WTC11 (cell line): ENCODE measurements around the gene ETNK1. TPM values are rescaled to one million over a fixed set of nuclear protein-coding genes. Genes with fewer than 3 reads are reported as not detected.

Experiments used
- ATAC-seq: fragments of 200-7000 bp; cut with Tn5 transposase; 2 replicates; pipeline ENCODE4 v1.10.0; 2021; ENCODE audit warnings: mild to moderate bottlenecking, moderate library complexity
- CTCF ChIA-PET: fragments of 300-600 bp; sonication (Branson Sonifier 250); formaldehyde crosslinking; loops from one replicate; lab custom pipeline; 2021; ENCODE audit warnings: antibody characterized with exemption; lab: Charles Lee
- POLR2A ChIA-PET: fragments of 350-600 bp; sonication (Branson Sonifier 250); formaldehyde crosslinking; loops from one replicate; lab custom pipeline; 2021; ENCODE audit warnings: antibody characterized with exemption; lab: Charles Lee
- DNase-seq: peaks from one replicate; pipeline ENCODE4 v3.0.0; 2021; ENCODE audit warnings: low spot score
- H3K27ac Mint-ChIP-seq: 2 replicates; pipeline ENCODE4 v1.8.0; 2021; ENCODE audit warnings: mixed read lengths
- H3K27me3 Mint-ChIP-seq: 2 replicates; pipeline ENCODE4 v1.8.0; 2021; ENCODE audit warnings: low read depth, mild to moderate bottlenecking, moderate library complexity, mixed read lengths
- H3K36me3 Mint-ChIP-seq: 2 replicates; pipeline ENCODE4 v1.8.0; 2021; ENCODE audit warnings: mixed read lengths
- H3K4me1 Mint-ChIP-seq: 2 replicates; pipeline ENCODE4 v1.8.0; 2022; ENCODE audit warnings: mixed read lengths
- H3K4me3 Mint-ChIP-seq: 2 replicates; pipeline ENCODE4 v1.8.0; 2021; ENCODE audit warnings: mild to moderate bottlenecking, moderate library complexity, mixed read lengths
- H3K9me3 Mint-ChIP-seq: 2 replicates; pipeline ENCODE4 v1.8.0; 2021; ENCODE audit warnings: mixed read lengths
- EMX1 ChIP-seq: fragments of 250-450 bp; sonication (Bioruptor Pico); IDR thresholded peaks from 2 replicates; pipeline ENCODE4 v1.8.0; 2021; ENCODE audit warnings: mild to moderate bottlenecking
- FOXP1 ChIP-seq: sonication (generic); formaldehyde crosslinking; IDR thresholded peaks from 2 replicates; pipeline ENCODE4 v1.8.0; 2022; ENCODE audit warnings: missing genetic modification reagents, mild to moderate bottlenecking, moderate library complexity, borderline replicate concordance
- GABPB1 ChIP-seq: sonication (generic); formaldehyde crosslinking; IDR thresholded peaks from 2 replicates; pipeline ENCODE4 v1.8.1; 2023; ENCODE audit warnings: mild to moderate bottlenecking, missing genetic modification reagents
- IRF1 ChIP-seq: sonication (generic); formaldehyde crosslinking; IDR thresholded peaks from 2 replicates; pipeline ENCODE4 v1.8.0; 2023; ENCODE audit warnings: missing genetic modification reagents
- IRF2 ChIP-seq: sonication (generic); formaldehyde crosslinking; IDR thresholded peaks from 2 replicates; pipeline ENCODE4 v1.8.0; 2022; ENCODE audit warnings: low read depth, missing genetic modification reagents, borderline replicate concordance
- MYBL2 ChIP-seq: sonication (generic); formaldehyde crosslinking; IDR thresholded peaks from 2 replicates; pipeline ENCODE4 v1.8.1; 2023; ENCODE audit warnings: mild to moderate bottlenecking, moderate library complexity, missing genetic modification reagents
- TCF7 ChIP-seq: sonication (generic); formaldehyde crosslinking; IDR thresholded peaks from 2 replicates; pipeline ENCODE4 v1.8.0; 2022; ENCODE audit warnings: mild to moderate bottlenecking, low read depth, missing genetic modification reagents, moderate library complexity
- ZNF263 ChIP-seq: sonication (generic); formaldehyde crosslinking; IDR thresholded peaks from 2 replicates; pipeline ENCODE4 v1.8.1; 2022; ENCODE audit warnings: low read depth, mild to moderate bottlenecking, moderate library complexity, missing genetic modification reagents
- ZNF317 ChIP-seq: sonication (generic); formaldehyde crosslinking; IDR thresholded peaks from 2 replicates; pipeline ENCODE4 v1.8.1; 2023; ENCODE audit warnings: low read depth, mild to moderate bottlenecking, moderate library complexity, missing genetic modification reagents, borderline replicate concordance
- total RNA-seq: library from RNA; stranded (reverse); gene quantifications from 3 replicates; pipeline ENCODE4 v1.2.3, GENCODE V29; 2021
- TF ChIP-seq, protein P1 (sequence below): sonication (generic); formaldehyde crosslinking; IDR thresholded peaks from 2 replicates; pipeline ENCODE4 v1.8.0; 2023; ENCODE audit warnings: mild to moderate bottlenecking, missing genetic modification reagents
- TF ChIP-seq, protein P2 (sequence below): sonication (generic); formaldehyde crosslinking; IDR thresholded peaks from 2 replicates; pipeline ENCODE4 v1.8.0; 2023; ENCODE audit warnings: missing genetic modification reagents, mild to moderate bottlenecking, borderline replicate concordance
- TF ChIP-seq, protein P3 (sequence below): sonication (generic); formaldehyde crosslinking; IDR thresholded peaks from 2 replicates; pipeline ENCODE4 v1.8.0; 2022; ENCODE audit warnings: mild to moderate bottlenecking, missing genetic modification reagents
- TF ChIP-seq, protein P4 (sequence below): fragments of 250-450 bp; sonication (Bioruptor Pico); IDR thresholded peaks from 2 replicates; pipeline ENCODE4 v1.8.0; 2021; ENCODE audit warnings: mild to moderate bottlenecking

ETNK1 gene
- total RNA-seq, 1 experiment from 2014 or later = 81.3 TPM

GRCh38 chr12:22653791-22654190, 28.8 kb downstream of the ETNK1 start:
- TF ChIP-seq ZNF317 (no peak), MYBL2 (CRISPR knock-in tag) (no peak), ZNF263 (CRISPR knock-in tag) (no peak), EMX1 (CRISPR knock-in tag) (no peak)
- TF ChIP-seq, protein P1, sequence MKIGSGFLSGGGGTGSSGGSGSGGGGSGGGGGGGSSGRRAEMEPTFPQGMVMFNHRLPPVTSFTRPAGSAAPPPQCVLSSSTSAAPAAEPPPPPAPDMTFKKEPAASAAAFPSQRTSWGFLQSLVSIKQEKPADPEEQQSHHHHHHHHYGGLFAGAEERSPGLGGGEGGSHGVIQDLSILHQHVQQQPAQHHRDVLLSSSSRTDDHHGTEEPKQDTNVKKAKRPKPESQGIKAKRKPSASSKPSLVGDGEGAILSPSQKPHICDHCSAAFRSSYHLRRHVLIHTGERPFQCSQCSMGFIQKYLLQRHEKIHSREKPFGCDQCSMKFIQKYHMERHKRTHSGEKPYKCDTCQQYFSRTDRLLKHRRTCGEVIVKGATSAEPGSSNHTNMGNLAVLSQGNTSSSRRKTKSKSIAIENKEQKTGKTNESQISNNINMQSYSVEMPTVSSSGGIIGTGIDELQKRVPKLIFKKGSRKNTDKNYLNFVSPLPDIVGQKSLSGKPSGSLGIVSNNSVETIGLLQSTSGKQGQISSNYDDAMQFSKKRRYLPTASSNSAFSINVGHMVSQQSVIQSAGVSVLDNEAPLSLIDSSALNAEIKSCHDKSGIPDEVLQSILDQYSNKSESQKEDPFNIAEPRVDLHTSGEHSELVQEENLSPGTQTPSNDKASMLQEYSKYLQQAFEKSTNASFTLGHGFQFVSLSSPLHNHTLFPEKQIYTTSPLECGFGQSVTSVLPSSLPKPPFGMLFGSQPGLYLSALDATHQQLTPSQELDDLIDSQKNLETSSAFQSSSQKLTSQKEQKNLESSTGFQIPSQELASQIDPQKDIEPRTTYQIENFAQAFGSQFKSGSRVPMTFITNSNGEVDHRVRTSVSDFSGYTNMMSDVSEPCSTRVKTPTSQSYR (CRISPR knock-in tag) = no peak
- TF ChIP-seq, protein P2, sequence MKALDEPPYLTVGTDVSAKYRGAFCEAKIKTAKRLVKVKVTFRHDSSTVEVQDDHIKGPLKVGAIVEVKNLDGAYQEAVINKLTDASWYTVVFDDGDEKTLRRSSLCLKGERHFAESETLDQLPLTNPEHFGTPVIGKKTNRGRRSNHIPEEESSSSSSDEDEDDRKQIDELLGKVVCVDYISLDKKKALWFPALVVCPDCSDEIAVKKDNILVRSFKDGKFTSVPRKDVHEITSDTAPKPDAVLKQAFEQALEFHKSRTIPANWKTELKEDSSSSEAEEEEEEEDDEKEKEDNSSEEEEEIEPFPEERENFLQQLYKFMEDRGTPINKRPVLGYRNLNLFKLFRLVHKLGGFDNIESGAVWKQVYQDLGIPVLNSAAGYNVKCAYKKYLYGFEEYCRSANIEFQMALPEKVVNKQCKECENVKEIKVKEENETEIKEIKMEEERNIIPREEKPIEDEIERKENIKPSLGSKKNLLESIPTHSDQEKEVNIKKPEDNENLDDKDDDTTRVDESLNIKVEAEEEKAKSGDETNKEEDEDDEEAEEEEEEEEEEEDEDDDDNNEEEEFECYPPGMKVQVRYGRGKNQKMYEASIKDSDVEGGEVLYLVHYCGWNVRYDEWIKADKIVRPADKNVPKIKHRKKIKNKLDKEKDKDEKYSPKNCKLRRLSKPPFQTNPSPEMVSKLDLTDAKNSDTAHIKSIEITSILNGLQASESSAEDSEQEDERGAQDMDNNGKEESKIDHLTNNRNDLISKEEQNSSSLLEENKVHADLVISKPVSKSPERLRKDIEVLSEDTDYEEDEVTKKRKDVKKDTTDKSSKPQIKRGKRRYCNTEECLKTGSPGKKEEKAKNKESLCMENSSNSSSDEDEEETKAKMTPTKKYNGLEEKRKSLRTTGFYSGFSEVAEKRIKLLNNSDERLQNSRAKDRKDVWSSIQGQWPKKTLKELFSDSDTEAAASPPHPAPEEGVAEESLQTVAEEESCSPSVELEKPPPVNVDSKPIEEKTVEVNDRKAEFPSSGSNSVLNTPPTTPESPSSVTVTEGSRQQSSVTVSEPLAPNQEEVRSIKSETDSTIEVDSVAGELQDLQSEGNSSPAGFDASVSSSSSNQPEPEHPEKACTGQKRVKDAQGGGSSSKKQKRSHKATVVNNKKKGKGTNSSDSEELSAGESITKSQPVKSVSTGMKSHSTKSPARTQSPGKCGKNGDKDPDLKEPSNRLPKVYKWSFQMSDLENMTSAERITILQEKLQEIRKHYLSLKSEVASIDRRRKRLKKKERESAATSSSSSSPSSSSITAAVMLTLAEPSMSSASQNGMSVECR (CRISPR knock-in tag) = no peak
- peaks cover 13% of the 10 kb centered on the region; the same call in 1 of the 2 replicates for H3K36me3 Mint-ChIP-seq
- H3K9me3 Mint-ChIP-seq = no peaks in the 10 kb centered on the region
- H3K27ac Mint-ChIP-seq = 0 out of 2 replicates have a peak overlapping the region, but pooled peaks have one; percentile 30
- ChIA-PET POLR2A (no interaction called here), CTCF (no interaction called here)
- no peak overlapping the region for H3K4me3 Mint-ChIP-seq
- ATAC-seq (no peak), DNase-seq (no peak)
- no peaks in the 10 kb centered on the region for H3K27me3 Mint-ChIP-seq
- H3K4me1 Mint-ChIP-seq = peaks cover 48% of the 10 kb centered on the region

DNA sequence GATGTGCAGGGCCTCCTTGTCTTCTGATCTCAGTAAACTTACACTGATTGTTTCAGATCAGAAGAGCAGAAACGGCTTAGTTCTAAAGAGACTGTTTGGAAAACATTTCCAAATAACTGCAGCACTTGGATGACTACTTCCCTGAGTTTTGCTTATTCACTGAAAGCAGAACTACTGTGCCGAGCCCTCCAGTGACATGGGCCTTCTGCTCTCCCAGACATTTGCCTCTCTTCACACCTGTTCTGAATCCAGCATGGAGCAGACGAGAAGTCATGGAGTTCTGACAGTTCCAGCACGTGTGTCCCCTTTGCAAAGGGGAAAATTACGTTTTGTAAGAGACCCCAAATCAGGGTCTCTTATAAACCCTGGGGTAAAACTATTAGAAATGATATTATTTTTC, 31.4 kb downstream of the ETNK1 start:
- ChIA-PET POLR2A (no interaction called here), CTCF (no interaction called here)
- no peaks in the 10 kb centered on the region for H3K27me3 Mint-ChIP-seq
- H3K27ac Mint-ChIP-seq = no peak overlapping the region
- H3K36me3 Mint-ChIP-seq = peaks cover 18% of the 10 kb centered on the region
- no peak overlapping the region for H3K4me3 Mint-ChIP-seq
- no peak for DNase-seq
- no peak for ATAC-seq
- TF ChIP-seq GABPB1 (CRISPR knock-in tag) (no peak), IRF2 (CRISPR knock-in tag) (no peak), IRF1 (CRISPR knock-in tag) (no peak), TCF7 (CRISPR knock-in tag) (no peak)
- H3K4me1 Mint-ChIP-seq = peaks cover 33% of the 10 kb centered on the region
- H3K9me3 Mint-ChIP-seq = no peaks in the 10 kb centered on the region

DNA sequence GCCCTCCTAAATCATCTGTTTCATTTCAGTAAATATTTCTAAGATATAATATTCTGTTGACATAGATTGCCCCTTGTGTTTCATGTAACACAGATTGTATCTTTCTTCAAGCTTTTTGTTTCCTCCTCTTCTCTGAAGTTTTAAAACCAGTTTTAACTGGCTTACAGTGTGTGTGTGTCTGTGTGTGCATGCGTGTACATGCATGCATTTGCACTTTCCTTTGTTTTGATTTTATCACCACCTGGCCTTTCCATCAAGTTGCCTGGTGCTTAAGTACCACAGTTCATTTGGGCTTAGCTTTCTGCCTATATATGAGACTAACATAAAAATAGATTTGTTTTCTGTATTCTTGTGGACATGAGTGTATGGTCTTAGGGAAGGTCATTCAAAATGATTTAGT, 31.9 kb downstream of the ETNK1 start:
- peaks cover 29% of the 10 kb centered on the region for H3K4me1 Mint-ChIP-seq
- peak overlapping the region; percentile 31; the same call in 1 of the 2 replicates for H3K27ac Mint-ChIP-seq
- no peak for ATAC-seq
- H3K9me3 Mint-ChIP-seq = no peaks in the 10 kb centered on the region
- ChIA-PET POLR2A (no interaction called here), CTCF (no interaction called here)
- no peak for TF ChIP-seq TCF7 (CRISPR knock-in tag)
- TF ChIP-seq, protein P3, sequence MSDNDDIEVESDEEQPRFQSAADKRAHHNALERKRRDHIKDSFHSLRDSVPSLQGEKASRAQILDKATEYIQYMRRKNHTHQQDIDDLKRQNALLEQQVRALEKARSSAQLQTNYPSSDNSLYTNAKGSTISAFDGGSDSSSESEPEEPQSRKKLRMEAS (CRISPR knock-in tag) = no peak
- TF ChIP-seq FOXP1 (CRISPR knock-in tag) = no peak
- TF ChIP-seq, protein P4, sequence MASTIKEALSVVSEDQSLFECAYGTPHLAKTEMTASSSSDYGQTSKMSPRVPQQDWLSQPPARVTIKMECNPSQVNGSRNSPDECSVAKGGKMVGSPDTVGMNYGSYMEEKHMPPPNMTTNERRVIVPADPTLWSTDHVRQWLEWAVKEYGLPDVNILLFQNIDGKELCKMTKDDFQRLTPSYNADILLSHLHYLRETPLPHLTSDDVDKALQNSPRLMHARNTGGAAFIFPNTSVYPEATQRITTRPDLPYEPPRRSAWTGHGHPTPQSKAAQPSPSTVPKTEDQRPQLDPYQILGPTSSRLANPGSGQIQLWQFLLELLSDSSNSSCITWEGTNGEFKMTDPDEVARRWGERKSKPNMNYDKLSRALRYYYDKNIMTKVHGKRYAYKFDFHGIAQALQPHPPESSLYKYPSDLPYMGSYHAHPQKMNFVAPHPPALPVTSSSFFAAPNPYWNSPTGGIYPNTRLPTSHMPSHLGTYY = no peak
- no peak for DNase-seq
- H3K27me3 Mint-ChIP-seq = no peaks in the 10 kb centered on the region
- H3K4me3 Mint-ChIP-seq = no peak overlapping the region
- peaks cover 17% of the 10 kb centered on the region for H3K36me3 Mint-ChIP-seq
